Activated CD8-positive, alpha-beta memory T cell treated with anti-CD3 and anti-CD28 coated beads for 24 hours (primary cell): ENCODE measurements around the gene B4GAT1.
"Not testable (repeated sequence)": the region's sequence is repeated elsewhere in the genome, so short reads cannot be mapped to it uniquely, and the experiment has no call there.

Source experiments
- DNase-seq: peaks from one replicate; pipeline ENCODE4 v3.0.0-alpha.2; 2020

The B4GAT1 gene

DNA sequence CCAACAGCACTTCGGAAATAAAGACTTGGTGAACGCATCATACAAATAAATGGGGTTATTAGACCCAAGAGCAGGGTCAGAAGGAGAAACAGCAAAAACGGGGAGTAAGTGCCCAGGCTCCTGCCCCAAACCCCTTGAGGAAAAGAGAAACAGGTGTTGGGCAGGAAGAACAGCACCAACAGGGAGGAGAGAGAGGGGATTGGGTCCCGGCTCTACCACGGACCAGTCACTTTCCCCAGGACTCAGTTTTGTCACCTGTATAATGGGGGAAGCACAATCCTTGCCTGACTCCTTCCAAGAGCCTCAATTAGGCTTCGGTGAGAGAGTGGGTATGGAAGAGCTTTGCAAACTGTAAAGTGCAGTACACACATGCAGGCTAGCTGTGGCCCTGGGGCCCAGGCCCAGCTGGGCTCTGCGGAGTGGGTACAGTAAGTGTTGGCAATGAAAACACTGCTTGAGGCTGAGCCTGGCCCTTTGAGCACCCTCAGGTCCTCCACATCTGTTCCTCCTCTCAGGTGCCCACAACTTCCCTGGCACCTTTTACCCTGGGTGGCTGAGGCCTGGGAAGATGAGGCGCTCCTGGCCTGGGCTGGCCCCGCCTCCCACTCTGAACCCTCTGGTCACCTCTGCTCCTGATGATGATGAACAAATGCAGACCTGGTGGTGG lies 15.2 kb upstream of the B4GAT1 start:
- no peak for DNase-seq

DNA sequence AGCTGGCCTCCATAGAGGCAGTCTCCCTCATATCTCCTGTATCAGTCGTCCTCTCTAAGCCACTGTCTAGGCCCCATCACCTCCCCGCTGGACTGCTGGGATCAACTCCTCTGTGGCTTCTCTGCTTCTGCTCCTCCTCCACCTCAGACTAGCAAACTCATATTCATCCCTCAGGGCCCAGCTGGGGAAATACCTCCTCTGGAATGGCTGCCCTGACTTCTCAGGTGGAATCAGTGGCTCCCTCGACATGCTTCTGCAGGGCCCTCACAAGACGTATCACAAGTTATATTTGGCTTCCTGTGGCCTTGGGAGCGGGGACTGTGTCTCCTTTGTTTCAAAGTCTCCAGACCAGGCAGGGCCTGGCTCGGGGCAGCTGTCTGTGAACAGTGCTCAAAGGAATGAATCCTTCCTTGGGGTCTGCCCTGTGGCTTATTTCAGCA lies 14.1 kb upstream of the B4GAT1 start:
- no peak for DNase-seq

- DNase-seq, result no peak
Measured at GRCh38 chr11:66360406-66361073, 13.1 kb upstream of the B4GAT1 start.

DNA sequence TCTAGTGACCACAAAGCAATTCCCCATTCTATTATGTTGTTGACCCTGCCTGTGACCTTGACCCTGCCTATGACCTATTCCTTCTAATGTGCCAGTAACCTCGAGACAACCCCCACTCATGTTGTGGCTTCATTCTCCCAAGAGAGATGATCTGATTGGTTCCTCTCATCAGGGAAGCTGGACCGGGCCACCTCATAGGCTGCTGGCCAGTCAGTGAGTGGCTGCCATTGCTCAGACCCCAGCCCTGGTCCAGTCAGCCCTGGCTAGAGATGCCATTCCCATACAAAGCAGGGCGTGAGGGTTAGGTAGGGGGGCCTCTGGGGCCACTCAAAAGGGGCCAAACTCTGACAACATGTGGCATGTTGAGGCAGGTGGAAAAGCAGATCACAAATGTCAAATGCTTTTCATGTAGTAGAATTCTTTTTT lies 12.2 kb upstream of the B4GAT1 start:
- no peak for DNase-seq

DNA sequence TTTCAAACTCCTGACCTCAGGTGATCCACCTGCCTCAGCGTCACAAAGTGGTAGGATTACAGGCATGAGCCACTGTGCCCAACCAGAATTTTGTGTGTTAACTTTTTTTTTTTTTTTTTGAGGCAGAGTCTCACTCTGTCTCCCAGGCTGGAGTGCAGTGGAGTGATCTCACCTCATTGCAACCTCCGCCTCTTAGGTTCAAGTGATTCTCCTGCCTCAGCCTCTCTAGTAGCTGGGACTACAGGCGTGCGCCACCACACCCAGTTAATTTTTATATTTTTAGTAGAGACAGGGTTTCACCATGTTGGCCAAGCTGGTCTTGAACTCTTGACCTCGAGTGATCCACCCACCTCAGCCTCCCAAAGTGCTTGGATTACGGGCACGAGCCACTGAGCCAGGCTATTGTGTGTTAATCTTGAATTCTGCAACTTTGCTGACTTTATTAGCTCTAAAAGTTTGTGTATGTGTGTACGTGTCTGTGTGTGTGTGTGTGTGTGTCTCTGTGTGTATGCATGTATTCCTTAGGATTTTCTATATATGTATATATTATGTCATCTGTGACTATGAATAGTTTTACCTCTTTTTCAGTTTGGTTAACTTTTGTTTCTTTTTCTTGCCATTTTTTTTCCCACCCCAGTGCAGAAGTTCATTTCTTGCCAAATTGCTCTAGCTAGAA lies 3.3 kb upstream of the B4GAT1 start:
- not testable (repeated sequence) for DNase-seq

DNA sequence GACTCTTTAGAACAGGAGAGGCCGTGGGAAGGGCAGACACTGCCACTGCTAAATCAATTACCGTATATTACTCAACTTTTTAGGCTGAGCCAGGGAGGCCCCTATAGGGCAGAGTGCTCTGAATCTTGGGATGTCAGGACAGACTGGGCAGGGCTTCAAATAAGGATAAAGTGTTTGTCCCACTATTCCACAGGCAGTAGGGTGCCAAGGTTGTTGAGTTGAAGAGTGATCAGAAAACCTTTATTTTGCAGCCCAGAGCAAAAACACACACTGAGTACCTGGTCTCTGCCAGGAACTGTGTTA lies 1.6 kb upstream of the B4GAT1 start:
- DNase-seq, result no peak

DNA sequence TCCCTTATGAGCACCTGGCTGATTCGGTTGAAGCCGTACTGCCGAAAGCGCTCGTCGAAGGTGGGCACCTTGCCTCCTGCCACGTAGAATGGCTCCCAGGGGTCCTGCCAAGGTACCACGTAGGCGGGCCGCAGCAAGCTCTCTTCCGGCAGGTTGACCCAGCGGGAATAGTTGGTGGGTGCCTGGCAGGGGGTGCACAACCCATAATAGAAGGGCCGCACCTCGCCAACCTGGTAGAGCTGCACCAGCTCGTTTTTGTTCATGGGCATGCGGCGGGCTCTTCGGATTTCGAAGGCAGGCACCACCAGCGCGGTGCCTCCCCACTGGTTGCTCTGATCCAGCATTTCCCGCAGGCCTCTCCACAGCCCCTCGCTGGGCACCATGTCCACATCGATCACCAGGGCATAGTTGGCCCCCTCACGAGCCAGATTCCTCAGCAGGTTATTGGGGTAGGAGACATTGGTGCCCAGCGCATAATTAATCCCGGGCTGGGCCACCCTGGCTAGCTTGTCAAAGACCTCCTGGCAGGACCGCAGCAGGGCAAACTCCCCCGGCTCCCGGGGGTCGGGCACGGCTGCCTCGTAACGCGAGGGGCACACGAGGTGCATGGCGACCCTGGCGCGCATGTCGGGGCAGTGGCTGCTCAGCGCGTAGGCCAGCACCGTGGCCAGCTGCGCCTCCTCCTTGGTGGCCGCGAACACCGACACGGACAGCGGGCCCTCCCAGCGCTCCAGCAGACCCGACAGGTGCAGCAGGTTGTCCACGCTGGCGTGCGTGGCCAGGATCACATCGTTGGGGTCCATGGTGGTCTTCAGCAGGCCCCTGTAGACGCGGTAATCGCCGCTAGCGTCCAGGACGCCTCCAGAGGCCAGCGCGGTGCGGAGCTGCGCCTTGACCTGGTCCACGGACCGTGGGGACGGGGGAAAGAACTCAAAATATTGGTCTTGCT lies 679 bp downstream of the B4GAT1 start:
- DNase-seq, result no peak

DNA sequence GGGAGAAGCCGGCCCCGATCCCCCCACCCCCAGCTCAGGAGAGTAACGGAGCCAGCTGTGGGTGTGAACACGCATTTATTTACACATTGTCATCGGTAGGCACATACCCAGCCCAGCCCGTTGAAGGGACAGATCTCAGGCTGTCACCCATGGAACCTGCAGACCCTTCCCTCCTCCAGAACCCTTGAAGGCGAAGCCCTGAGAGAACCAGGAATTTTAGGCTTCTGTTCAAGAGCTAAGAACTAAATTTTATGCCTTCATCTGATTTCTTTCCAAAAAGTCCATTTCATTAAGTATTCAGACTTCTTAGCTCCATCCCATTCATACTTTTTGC lies 2.1 kb downstream of the B4GAT1 start:
- no peak for DNase-seq

- peak; percentile 96 for DNase-seq
Measured at GRCh38 chr11:66344550-66345315, 2.7 kb downstream of the B4GAT1 start, which contains the start of gene BRMS1. BRMS1 (minus strand) TSS chr11:66345104; CDS start chr11:66342234, 2,870 bp downstream.

DNA sequence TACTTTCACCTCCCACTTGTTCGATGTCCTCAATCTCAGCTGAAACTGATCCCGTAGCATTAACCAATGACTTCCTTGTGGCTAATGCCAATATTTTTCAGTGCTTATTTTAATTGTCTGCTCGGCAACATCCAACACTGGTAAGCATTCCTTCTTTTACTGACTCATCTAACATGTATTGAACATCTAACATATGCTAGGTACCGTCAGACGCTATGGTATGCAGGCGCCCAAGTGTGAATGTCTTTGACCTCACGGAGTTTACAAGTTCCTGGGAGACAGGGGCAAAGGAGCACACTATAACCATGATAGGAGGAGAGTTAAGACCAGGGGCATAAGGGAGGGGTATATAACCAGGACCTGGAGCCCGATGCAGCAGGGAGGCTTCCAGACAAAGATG lies 4.3 kb downstream of the B4GAT1 start:
- DNase-seq, result no peak

DNA sequence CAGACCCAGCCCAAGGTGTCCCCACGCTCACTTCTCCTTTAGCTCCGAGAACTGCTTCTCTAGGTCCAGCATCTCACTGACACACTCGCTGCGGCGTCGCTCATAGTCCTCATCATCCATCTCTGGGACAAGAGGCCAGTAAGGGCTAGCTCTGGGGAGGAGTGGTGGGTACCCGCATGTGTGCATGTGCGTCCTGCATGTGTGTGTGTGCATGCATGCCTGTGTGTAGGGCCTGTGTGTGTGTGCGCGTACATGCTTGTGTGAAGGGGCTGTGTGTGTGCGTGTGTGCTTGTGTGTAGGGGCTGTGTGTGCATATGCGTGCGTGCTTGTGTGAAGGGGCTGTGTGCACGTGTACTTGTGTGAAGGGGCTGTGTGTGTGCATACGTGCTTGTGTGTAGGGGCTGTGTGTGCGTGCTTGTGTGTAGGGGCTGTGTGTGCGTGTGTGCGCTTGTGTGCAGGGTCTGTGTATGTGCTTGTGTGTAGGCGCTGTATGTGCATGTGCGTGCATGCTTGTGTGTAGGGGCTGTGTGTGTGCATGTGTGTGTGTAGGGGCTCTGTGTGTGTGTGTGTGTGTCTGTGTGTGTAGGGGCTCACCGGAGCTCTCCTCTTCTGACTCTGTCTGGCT lies 5.8 kb downstream of the B4GAT1 start:
- DNase-seq, result no peak

GRCh38 chr11:66340596-66341501 lies 6.6 kb downstream of the B4GAT1 start:
- no peak for DNase-seq

GRCh38 chr11:66339686-66340483 lies 7.5 kb downstream of the B4GAT1 start:
- no peak for DNase-seq

GRCh38 chr11:66339162-66339675 lies 8.2 kb downstream of the B4GAT1 start:
- DNase-seq, result no peak

- no peak for DNase-seq
Measured at GRCh38 chr11:66338276-66339161, 8.9 kb downstream of the B4GAT1 start.

DNA sequence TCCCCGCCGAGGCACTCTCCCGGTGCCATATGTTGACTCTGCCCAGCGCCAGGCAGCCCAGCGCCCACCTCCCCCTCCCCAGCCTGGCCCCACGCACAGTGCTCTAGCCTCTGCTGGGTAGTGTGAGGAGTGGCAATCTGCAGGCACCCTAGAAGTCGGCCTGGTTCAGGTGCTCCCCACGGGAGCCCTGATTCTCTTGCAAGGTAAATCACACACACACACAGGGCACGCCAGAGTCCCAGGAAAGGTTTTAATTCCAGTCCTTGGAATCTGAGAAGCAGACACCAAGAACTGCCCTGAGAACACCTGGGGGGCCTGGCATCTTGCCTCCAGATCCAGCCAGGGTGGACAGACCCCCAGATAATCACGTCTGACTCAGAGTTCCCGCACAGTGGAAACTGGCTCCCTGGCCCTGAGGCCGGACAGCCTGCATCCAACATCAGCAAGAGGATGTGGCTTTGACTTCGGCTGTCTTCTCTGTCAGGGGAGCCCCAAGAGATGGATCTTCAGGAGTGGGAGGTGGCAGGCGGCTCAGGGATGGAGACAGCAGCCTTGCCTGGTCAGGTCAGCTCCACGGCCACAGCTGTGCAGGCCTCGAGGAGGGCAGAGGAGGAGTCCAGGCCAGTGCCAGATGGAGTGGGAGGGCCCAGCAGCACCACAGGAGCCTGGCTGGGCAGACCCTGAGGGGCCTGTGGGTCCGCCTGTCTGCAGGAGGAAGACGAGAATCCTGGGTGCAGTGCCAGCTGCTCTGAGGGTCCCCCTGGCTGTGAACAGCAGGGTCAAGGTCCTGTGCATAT lies 10.1 kb downstream of the B4GAT1 start:
- no peak for DNase-seq

GRCh38 chr11:66336234-66337102 lies 11.0 kb downstream of the B4GAT1 start, which contains the start of gene RIN1:
RIN1 (minus strand) TSS chr11:66336434; CDS start chr11:66336402, 32 bp downstream.
- peak; percentile 86 for DNase-seq
